HG03520 (cell line): ENCODE measurements around the gene FRMD4A.
"Not testable (repeated sequence)": the region's sequence is repeated elsewhere in the genome, so short reads cannot be mapped to it uniquely, and the experiment has no call there.

Experiments used
- ATAC-seq: cut with Tn5 transposase; IDR thresholded peaks from one replicate; pipeline ENCODE4 v1.9.1; 2021; ENCODE audit warnings: mild to moderate bottlenecking, moderate library complexity; ENCODE audit not compliant: unreplicated experiment

The FRMD4A gene

GRCh38 chr10:14156104-14156503 is 174.6 kb downstream of the FRMD4A start:
- ATAC-seq = no peak

- ATAC-seq = no peak
These were observed 177.1 kb downstream of the FRMD4A start for GRCh38 chr10:14153570-14154055.

- no peak for ATAC-seq
These were observed 179.2 kb downstream of the FRMD4A start for GRCh38 chr10:14151571-14151970.

DNA sequence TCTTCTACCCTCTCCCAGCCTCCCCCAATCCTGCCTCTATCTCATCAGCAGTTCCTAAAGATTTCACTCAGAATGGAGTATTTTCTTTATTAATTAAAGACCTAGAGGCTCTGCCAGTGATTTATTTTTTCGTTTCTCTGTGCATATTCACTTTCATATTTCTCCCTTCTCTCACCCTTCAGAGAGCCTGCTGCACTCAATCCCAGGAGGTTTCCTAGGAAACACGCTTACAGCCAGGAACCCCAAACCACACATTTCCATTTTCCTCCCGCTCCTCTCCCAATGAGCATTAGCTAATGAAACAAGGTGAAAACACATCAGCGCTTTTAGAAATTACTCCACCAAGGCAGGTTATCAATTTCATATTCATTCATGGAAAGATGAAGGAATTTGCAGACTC is 180.2 kb downstream of the FRMD4A start:
- no peak for ATAC-seq

DNA sequence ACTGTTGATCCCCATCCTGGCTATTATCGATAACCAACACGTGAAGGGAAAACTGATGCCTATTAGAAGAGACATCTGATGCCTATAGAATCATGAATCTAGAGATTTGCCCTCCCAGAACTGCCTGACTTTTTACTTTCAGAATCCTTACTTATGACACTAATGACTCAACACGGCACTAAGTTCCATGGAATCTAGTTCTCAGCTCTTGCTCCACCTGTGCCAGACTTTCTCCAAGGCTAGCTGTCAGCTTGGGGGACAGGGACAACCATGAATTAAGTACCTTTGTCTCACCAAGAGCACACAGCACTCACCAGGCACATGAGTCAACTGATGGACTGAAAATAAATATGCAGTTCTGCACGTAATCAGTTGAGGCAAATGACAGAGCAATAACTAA is 184.2 kb downstream of the FRMD4A start:
- no peak for ATAC-seq

- ATAC-seq = no peak
These were observed 184.7 kb downstream of the FRMD4A start for GRCh38 chr10:14146025-14146424.

GRCh38 chr10:14144451-14144850 is 186.3 kb downstream of the FRMD4A start:
- ATAC-seq = no peak

GRCh38 chr10:14142606-14143250 is 188.0 kb downstream of the FRMD4A start:
- no peak for ATAC-seq

DNA sequence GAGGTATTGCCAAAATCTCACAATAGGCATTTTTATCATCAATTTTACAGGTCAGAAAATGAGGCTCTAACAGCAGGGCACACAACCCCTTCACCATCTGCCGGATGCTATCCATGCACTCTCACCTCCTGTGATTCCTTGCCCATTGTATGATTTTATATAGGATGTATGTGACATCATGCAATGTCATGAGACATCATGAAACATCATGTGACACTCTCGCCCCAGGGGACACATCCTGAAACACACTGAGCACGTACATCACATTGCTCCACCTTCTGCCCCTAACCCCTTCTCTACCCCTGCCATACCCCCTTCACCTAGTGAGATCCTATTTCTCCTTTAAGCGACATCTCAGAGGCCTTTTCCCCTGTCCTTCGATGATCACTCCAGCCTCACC is 189.4 kb downstream of the FRMD4A start:
- no peak for ATAC-seq

GRCh38 chr10:14137391-14137790 is 193.3 kb downstream of the FRMD4A start:
- no peak for ATAC-seq

GRCh38 chr10:14135196-14135595 is 195.5 kb downstream of the FRMD4A start:
- not testable (repeated sequence) for ATAC-seq

- ATAC-seq = no peak
These were observed 196.4 kb downstream of the FRMD4A start for GRCh38 chr10:14134275-14134674.

- ATAC-seq = no peak
These were observed 199.3 kb downstream of the FRMD4A start for GRCh38 chr10:14131261-14131960.

- ATAC-seq = no peak
These were observed 201.0 kb downstream of the FRMD4A start for GRCh38 chr10:14129770-14130169.

DNA sequence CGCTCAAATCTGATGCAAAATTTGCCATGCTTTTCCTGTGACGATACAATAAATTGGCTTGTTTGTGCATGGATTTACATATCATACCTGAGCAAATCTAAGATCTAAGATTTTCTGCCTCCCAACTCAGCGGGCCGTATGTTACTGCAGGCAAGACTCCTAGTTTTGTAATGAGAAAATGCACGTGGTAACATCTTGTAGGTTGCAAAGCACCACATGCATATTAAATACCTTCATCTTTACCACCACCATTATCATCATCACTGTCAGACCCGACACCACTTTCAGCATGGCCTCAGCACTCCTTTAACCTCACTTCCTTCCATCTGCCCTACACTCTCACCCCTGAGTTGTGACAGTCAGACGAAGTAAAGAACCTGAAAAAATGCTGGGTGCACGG is 202.2 kb downstream of the FRMD4A start:
- ATAC-seq = no peak

GRCh38 chr10:14126697-14127440 is 203.9 kb downstream of the FRMD4A start:
- ATAC-seq = no peak

- no peak for ATAC-seq
These were observed 205.2 kb downstream of the FRMD4A start for GRCh38 chr10:14125564-14125963.

DNA sequence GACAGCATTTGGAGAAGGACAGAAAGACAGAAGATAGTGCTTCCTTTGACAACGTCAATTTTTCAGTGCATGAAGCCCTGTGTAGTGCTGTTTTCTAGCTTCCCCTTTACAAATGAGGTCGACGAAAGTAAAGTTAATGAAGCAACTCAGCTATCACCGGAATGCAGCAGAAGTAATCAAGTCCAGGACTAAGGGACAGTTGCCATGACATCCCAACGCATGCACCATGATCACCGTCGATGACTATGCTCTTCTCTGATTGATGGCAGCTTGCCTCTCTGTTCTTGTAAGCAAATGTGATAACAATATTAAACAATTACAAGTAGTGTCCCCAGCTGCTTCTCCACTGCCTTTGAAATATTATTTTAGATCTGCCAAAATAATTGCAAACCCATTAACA is 205.8 kb downstream of the FRMD4A start:
- no peak for ATAC-seq

GRCh38 chr10:14123139-14123538 is 207.6 kb downstream of the FRMD4A start:
- no peak for ATAC-seq

DNA sequence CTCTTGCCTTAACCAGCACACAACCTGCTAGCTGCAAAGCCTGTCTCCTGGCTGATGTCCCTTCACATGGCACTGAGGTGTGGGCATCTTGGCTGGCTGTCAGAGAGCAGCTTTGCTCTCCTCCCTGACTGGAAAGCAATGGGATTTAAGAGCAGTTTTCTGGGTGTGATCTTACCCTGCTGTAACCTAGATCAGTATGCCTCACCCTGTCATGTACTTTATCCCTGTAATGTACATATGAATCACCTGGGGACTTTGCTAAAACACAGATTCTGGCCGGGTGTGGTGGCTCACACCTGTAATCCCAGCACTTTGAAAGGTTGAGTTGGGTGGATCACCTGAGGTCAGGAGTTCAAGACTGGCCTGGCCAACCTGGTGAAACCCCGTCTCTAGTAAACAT is 209.9 kb downstream of the FRMD4A start:
- ATAC-seq = no peak

DNA sequence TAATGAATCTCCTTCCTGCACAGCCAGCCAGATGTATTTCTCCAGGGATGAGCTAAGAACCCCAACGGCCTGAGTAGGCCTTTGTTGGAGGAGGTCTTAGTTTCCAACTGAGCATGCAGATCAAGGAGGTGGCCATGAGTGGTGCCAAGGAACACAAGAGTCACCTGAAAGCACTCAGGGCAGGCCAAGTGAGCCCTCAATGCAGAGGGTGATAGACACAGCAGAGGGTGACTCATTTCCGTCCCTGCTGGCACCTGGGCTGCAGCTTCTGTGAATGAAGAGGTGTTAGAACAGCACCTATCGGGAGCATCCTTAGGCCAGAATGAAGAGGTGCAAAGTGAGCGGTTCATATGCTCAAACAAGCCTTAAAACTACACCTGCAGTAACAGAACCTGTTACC is 211.8 kb downstream of the FRMD4A start:
- ATAC-seq = no peak

- ATAC-seq = no peak
These were observed 213.9 kb downstream of the FRMD4A start for GRCh38 chr10:14116837-14117236.
